Smooth muscle cell (in vitro differentiated cells): ENCODE data around the gene TOMM7. TPM values are rescaled to one million over a fixed set of nuclear protein-coding genes. Genes with fewer than 3 reads are reported as not detected.

Source experiments
- DNase-seq: peaks from one replicate; lab custom pipeline; 2025; ENCODE audit not compliant: unreplicated experiment; lab: John Stamatoyannopoulos, UW
- H2AFZ ChIP-seq: fragments of 200-600 bp; sonication (generic); 2 replicates; pipeline ENCODE4 v1.6.0; 2016; ENCODE audit warnings: antibody characterized with exemption, low read depth, mild to moderate bottlenecking
- H3F3A ChIP-seq: fragments of 200-600 bp; sonication (generic); 2 replicates; pipeline ENCODE4 v1.6.0; 2017; ENCODE audit warnings: antibody characterized with exemption, low read depth
- H3K27ac ChIP-seq: fragments of 200-600 bp; sonication (generic); 2 replicates; pipeline ENCODE4 v1.5.1; 2016; ENCODE audit warnings: low read depth, mild to moderate bottlenecking
- H3K27me3 ChIP-seq: fragments of 200-600 bp; sonication (generic); 2 replicates; pipeline ENCODE4 v1.6.1; 2016; ENCODE audit warnings: low read depth, mild to moderate bottlenecking
- H3K36me3 ChIP-seq: fragments of 200-600 bp; sonication (generic); 2 replicates; pipeline ENCODE4 v1.5.1; 2016; ENCODE audit warnings: low read depth
- H3K4me1 ChIP-seq: fragments of 200-600 bp; sonication (generic); 2 replicates; pipeline ENCODE4 v1.5.1; 2016; ENCODE audit warnings: low read depth
- H3K4me2 ChIP-seq: fragments of 200-600 bp; sonication (generic); 2 replicates; pipeline ENCODE4 v1.6.0; 2016; ENCODE audit warnings: mild to moderate bottlenecking
- H3K4me3 ChIP-seq: fragments of 200-600 bp; sonication (generic); 2 replicates; pipeline ENCODE4 v1.5.1; 2016; ENCODE audit warnings: mild to moderate bottlenecking
- H3K79me2 ChIP-seq: fragments of 200-600 bp; sonication (generic); 2 replicates; pipeline ENCODE4 v1.6.0; 2016; ENCODE audit warnings: low read depth, mild to moderate bottlenecking
- H3K9ac ChIP-seq: fragments of 200-600 bp; sonication (generic); 2 replicates; pipeline ENCODE4 v1.6.0; 2016; ENCODE audit warnings: low read depth
- H3K9me3 ChIP-seq: fragments of 200-600 bp; sonication (generic); replicated peaks from 2 replicates; pipeline ENCODE4 v1.5.1; 2016; ENCODE audit warnings: low read depth
- H4K20me1 ChIP-seq: fragments of 200-600 bp; sonication (generic); 2 replicates; pipeline ENCODE4 v1.6.0; 2016; ENCODE audit warnings: low read depth
- CTCF ChIP-seq: fragments of 200-600 bp; sonication (generic); IDR thresholded peaks from 2 replicates; pipeline ENCODE4 v1.5.1; 2017; ENCODE audit warnings: borderline replicate concordance, mild to moderate bottlenecking, antibody characterized with exemption; ENCODE audit not compliant: insufficient read depth, poor library complexity, severe bottlenecking
- WGBS: methylation state at CpG from one replicate; pipeline ENCODE4 v1.1.7; 2016; ENCODE audit warnings: low lambda C conversion rate; 5-methylcytosine and 5-hydroxymethylcytosine counted together
- polyA plus RNA-seq: library from polyadenylated mRNA; unstranded; fragments of >200 nt; fragmentation: Nextera tagmentation; extraction: Ambion mirVana; gene quantifications from 2 replicates; pipeline ENCODE4 v1.2.1, GENCODE V29; 2016
- total RNA-seq: library from RNA; depleted of rRNA; stranded (reverse); fragments of >200 nt; gene quantifications from 2 replicates; pipeline ENCODE4 v1.2.3, GENCODE V29; 2014

The TOMM7 gene
- total and polyA plus RNA-seq, 2 experiments from 2014 or later = 202 to 285 TPM

DNA sequence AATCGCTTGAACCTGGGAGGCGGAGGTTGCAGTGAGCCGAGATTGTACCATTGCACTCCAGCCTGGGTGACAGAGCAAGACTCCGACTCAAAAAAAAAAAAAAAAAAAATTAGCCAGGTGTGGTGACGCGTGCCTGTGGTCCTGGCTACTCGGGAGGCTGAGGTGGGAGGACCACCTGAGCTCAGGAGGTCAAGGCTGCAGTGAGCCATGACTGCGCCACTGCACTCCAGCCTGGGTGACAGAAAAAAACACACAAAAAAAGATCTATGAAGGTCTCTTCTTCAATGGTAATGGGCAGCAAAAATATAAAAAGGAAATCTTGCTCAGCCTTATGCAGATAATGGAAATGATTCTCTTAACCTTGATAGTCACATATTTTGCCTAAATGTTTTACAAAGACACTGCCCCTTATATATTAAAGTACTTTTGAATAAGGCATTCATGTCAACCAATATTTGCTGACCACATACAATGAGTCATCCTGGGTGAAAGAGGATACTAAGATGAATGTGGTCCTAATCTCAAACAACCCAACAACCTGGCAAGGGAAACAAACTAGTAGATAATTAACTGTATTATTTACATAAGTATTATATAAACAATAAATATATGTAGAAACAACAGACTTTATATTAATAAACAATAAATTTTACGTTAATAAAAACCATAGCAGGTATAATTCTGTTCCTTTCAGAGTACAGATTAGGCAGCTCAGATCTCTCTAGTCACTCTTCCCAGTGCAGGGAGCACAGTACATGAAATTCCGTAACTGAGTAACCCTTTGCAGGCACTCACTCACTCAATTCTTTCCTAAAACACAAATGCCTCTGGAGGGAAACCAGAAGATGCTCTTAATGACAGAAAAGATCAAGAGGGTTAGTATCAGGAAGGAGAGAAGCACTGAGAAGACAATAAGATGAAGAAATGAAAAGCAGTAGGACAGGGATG is 8.1 kb downstream of the TOMM7 start:
- no peak for DNase-seq
- Histone ChIP-seq H3K4me3 (no peak overlapping the region), H3K4me2 (no peak overlapping the region), H3K27me3 (no peaks in the 10 kb centered on the region), H2AFZ (no peak overlapping the region), H3F3A (peaks cover 6% of the 10 kb centered on the region), H4K20me1 (peaks cover 43% of the 10 kb centered on the region), H3K9ac (no peak overlapping the region), H3K36me3 (peaks cover 14% of the 10 kb centered on the region), H3K4me1 (no peaks in the 10 kb centered on the region), H3K27ac (no peak overlapping the region), H3K79me2 (peaks cover 2% of the 10 kb centered on the region), H3K9me3 (no peaks in the 10 kb centered on the region)
- 98% methylated on average over 10 of the region's 10 CpGs for whole genome bisulfite sequencing
- no peak for TF ChIP-seq CTCF

DNA sequence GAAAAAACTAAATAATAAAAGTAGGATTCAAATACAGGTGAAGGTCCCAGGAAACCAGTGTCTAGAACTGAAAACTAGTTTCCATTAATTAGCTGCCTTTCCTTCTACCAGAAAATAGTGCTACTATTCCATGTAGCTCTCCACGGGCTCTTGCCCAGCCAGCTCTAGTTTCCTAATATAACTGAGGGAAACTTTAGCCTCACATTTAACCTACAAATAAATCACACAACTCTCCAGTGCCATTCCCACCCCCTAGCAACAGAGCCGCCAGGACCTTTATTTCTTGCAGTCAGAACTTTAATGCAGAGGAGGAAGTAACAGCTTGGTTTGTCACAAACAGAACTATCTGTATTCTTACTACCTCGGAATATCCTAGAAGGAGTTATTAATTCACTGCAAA is 10.3 kb downstream of the TOMM7 start:
- no peak overlapping the region for H3K9ac ChIP-seq
- no peak overlapping the region for H3K4me2 ChIP-seq
- no peaks in the 10 kb centered on the region for H3K9me3 ChIP-seq
- H3K36me3 ChIP-seq = peaks cover 14% of the 10 kb centered on the region
- no peaks in the 10 kb centered on the region for H3K27me3 ChIP-seq
- no peak overlapping the region for H3K4me3 ChIP-seq
- no peak overlapping the region for H2AFZ ChIP-seq
- no peak for TF ChIP-seq CTCF
- no peak overlapping the region for H3K27ac ChIP-seq
- 95% methylated on average over 3 of the region's 3 CpGs for WGBS
- H3K79me2 ChIP-seq = no peaks in the 10 kb centered on the region
- peaks cover 6% of the 10 kb centered on the region for H3F3A ChIP-seq
- peaks cover 28% of the 10 kb centered on the region for H4K20me1 ChIP-seq
- DNase-seq = no peak
- no peaks in the 10 kb centered on the region for H3K4me1 ChIP-seq

GRCh38 chr7:22811746-22812280 is 10.8 kb downstream of the TOMM7 start:
- 80% methylated on average over 4 of the region's 4 CpGs for WGBS
- Histone ChIP-seq H3K27me3 (no peaks in the 10 kb centered on the region), H3K27ac (no peak overlapping the region), H2AFZ (no peak overlapping the region), H3K4me2 (no peak overlapping the region), H3K9me3 (no peaks in the 10 kb centered on the region), H4K20me1 (peaks cover 28% of the 10 kb centered on the region), H3K79me2 (no peaks in the 10 kb centered on the region), H3F3A (peaks cover 6% of the 10 kb centered on the region), H3K36me3 (peaks cover 11% of the 10 kb centered on the region), H3K4me1 (no peaks in the 10 kb centered on the region), H3K9ac (no peak overlapping the region), H3K4me3 (no peak overlapping the region)
- no peak for TF ChIP-seq CTCF
- DNase-seq = no peak
